ENCODE data around the gene ANKRD11.

Gene ANKRD11

DNA sequence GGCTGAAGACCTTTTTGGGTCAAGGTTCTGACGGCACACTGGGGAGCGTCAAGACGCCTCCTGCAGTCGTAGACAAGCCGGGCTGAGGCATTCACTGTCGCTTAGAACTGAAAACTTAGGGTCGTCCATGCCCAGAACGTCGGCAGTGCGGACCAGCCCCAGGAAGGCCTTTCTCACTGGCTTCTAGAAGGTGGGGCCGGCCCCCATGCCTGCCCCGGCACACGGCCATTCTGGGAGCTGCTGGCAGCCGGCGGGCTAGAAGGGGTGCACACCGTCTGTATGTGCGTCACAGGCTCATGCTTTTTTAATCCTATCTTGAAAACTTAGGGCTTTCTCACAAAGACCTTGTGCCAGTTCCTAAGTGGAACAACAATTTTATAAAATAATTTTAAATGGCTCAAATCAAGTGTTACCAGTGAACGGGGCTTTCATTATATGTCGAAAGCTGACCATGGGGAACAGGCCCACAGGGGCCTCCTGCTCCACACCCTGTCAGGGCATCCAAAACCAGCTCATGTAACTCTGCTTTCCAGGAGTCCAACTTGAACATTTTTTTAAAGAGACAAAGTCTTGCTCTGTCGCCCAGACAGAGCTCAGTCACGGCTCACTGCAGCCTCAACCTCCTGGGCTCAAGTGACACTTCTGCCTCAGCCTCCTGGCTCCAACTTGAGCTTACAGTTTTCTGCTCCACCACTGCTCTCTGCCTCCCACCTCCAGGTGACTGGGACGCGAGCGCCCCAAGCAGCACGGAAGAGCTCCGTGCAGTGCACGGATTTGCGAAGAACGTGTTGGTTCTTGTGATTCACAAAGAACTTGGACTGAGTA, 111.2 kb downstream of the ANKRD11 start:
- DNase-seq, result no peak

GRCh38 chr16:89377453-89377848, 112.9 kb downstream of the ANKRD11 start:
- no peak for DNase-seq

DNA sequence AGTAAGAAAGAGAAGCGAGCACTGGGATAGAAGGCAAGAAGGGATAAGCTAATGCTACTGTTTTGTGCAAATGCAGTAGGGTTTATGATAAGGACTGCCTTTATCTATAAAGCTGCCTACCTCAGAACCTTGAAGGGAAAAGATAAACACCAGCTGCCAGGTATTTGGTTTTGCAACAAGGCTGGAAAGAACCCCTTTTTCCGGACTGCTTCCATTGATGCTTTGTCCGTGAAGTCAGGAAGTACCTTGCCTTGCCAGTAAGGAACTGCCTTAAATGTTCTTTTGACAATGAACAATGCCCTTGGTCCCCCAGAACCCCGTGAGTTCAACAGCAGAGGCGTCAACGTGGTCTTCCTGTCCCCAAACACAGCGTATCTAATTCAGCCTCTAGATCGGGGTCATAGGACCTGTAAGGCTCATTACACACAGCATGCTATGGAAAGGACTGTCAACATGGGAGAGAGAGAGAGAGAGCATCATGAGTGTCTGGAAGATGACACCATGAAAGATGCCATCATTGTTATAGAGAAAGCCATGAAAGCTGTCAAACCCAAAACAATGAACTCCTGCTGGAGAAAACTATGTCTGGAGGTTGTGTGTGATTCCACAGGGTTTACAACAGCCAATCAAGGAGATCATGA, 113.4 kb downstream of the ANKRD11 start:
- no peak for DNase-seq

DNA sequence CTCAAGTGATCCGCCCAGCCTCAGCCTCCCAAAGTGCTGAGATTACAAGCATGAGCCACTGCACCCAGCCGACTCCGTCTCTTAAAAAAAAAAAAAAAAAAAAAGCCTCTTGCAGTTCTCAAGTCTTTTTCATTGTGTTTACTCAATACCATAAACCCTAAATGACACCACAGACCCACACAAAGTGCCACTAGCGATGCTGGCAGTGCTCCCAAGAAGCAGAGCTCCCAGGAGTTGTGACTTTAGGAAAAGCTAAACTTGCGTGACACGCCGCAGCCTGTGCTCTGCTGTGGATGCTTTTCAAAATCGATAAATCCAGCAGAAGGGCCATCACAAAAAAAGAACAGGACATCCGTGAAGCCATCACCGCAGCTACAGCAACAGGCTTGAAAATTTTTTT, 114.7 kb downstream of the ANKRD11 start:
- no peak for DNase-seq

- no peak for DNase-seq
Measured at GRCh38 chr16:89375021-89375420, 115.3 kb downstream of the ANKRD11 start.

- DNase-seq, result no peak
Measured at GRCh38 chr16:89374393-89374960, 115.9 kb downstream of the ANKRD11 start.

DNA sequence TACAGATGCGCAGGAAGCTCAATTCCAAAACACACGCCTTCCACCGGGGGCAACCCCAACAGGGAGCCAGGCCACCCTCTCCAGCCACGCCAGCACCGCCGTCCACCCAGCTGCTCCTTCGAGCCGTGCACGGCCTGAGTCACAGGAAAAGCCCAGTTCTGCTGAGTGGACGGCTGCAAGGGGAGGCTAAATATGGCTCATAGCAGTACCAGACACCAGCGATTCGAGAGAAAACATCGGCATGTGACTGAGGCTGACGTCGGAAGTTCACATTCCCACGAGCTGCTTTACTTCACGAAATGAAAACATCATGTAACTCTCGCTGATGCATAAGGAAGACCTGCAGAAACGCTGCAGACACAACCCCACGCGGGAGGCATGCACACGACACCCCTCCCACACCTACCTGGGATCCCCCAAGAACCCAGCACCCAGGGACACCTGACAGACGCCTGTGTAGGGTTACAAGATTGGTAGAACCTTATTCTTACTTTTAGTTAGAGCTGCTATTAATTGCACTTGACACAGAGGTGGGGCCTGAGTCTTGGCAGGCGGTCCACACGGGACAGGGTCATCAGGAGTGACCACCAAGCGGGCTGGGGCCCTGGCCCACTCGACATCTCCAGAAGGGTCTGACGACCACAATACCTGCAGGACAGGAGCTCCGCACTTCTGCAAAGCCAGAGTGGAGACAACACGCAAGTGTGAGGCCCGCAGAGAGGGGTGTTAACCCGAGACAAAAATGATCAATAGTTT, 116.8 kb downstream of the ANKRD11 start:
- no peak for DNase-seq

GRCh38 chr16:89371968-89372634, 118.3 kb downstream of the ANKRD11 start:
- DNase-seq, result no peak

GRCh38 chr16:89371386-89371785, 119.0 kb downstream of the ANKRD11 start:
- no peak for DNase-seq

DNA sequence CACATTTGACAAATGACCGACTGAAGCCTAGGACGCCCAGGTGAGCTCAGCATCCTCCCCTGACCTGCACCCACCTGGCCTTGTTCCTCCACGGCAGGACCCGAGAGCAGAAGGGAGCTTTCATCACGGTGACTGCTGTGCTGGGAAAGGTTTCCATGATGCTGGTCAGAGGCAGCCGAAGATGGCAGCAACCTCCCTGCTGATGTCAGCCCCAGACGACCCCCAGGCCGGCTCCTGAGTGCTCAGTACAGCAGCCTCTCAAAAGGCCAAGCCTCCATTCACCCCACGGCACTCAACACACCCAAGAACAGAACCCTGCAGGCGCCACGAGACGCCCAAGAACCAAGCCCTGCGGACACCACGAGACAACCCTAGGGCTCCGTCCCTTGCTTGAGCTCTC, 119.8 kb downstream of the ANKRD11 start:
- no peak for DNase-seq

DNA sequence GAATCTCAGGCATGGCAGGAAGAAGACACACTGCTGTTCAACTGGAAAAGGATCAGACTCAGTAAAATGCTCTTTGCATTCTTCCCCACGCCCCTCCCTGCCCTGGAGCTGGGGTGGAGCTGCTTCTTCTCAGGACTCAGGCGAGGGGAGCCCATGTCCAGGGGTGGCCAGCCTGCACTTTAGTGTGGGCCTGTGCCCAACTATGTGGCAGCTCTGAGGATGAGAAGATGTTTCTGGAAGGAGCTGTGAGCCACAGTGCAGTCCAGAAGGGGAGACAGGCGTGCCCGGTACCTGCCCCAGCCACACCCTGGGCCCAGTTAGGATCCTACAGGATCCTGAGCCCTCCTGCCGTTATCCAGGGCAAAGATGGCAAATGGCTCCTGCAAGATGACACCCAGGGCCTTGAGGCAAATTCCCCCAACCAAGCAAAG, 120.3 kb downstream of the ANKRD11 start:
- DNase-seq, result no peak

DNA sequence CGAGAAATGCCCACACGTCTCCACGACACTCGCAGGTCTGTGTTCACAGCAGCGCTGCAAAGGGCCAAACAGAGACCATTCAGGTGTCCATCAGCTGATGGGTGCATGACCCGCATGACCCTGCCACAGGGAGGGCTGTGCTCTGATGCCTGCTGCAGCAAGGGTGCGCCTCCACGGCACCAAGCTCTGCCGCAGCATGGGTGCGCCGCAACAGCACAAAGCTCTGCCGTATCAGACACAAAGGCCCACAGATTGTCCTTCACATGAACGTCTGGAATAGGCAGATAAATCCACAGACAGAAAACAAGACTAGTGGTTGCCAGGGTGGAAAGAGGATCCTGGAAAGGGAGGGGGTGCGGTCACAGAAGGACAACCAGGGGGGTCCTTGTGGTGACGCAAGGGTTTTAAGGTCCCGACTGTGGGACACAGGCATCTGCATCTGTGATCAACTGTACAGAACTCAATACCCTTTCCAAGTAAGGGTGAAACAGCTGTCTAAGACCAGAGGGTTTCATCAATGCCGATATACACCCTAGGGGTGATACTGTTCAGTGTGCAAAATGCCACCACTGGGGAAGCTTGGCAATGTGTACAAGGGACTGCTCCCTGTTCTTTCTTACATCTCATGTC, 121.0 kb downstream of the ANKRD11 start:
- no peak for DNase-seq

- no peak for DNase-seq
Measured at GRCh38 chr16:89368604-89369249, 121.6 kb downstream of the ANKRD11 start.

- no peak for DNase-seq
Measured at GRCh38 chr16:89367538-89367915, 122.8 kb downstream of the ANKRD11 start.

DNA sequence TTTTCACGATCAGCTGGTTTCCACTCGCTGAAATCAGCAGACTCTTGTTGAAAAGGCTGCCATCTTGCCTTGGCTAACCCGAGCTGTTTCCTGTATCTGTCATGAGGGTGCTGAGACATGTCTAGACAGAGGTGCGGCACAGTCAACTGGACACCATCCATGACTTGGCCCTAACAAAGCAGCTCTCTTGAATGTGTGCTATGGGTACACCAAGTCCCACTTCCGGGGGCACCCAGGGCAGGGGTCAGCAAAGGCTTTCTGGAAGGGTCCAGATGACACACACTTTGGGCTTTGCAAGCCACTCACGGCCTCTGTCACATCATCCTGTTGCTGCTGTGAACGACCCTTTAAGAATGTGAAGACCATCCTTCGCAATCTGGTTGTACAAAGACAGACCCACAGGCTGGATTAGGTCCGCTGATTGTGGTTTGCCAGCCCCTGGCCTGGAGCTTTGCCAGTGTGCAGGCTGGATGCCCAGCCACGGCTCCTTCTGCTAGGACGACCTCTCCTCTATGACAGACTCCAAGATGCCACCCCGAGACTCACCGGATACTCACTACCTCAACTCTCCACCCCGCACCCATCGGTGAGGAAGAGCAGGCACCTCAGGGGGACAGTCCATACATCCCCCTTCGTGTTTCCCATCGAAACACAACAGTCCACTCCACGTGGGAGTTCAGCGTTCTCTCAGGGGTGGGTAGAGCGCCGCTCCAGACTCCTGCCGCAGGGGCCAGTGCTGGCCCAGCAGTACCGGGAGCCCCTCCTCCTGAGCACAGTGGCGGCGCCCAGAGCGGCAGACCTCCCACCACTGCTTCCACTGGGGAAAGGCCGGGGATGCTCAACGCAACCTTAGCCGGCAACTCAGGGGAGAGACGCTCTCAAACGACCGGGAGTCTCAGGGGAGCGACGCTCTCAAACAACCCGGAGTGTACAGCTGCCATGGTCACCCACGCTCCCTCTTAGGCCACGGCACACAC, 123.5 kb downstream of the ANKRD11 start:
- DNase-seq, result no peak

- no peak for DNase-seq
Measured at GRCh38 chr16:89365996-89366395, 124.4 kb downstream of the ANKRD11 start.

- no peak for DNase-seq
Measured at GRCh38 chr16:89365044-89365467, 125.3 kb downstream of the ANKRD11 start.

DNA sequence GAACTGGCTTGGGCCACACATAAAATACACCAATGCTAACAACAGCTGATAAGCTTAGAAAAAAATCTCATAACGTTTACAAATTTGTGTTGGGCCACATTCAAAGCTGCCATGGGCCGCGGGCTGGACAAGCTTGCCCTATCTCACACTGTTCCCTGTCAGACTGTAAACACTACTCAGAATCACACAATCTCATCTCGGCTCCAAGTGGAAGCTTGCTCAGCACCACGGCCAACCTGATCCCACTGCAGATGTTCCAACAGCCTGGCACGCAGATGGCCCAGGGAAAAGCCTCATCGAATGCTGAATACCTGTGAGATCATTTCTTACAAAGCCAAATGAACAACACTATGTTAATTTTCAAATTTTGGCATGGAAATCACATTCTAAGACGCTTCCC, 125.8 kb downstream of the ANKRD11 start:
- DNase-seq, result no peak

- DNase-seq, result peak; percentile 75
Measured at GRCh38 chr16:89363621-89364393, 126.6 kb downstream of the ANKRD11 start.

Measured in CD4-positive, alpha-beta T cell treated with Interleukin-17A for 4 hours (primary cell).